T1000 (cell line): ENCODE measurements around the gene SPATA12.
A peak's percentile ranks its signal among the peaks of the same experiment; 100 is the strongest.
"Not testable (repeated sequence)": the region's sequence is repeated elsewhere in the genome, so short reads cannot be mapped to it uniquely, and the experiment has no call there.

Experiments used
- DNase-seq: peaks from one replicate; lab custom pipeline; 2025; ENCODE audit warnings: mixed read lengths; lab: John Stamatoyannopoulos, UW

The SPATA12 gene

DNA sequence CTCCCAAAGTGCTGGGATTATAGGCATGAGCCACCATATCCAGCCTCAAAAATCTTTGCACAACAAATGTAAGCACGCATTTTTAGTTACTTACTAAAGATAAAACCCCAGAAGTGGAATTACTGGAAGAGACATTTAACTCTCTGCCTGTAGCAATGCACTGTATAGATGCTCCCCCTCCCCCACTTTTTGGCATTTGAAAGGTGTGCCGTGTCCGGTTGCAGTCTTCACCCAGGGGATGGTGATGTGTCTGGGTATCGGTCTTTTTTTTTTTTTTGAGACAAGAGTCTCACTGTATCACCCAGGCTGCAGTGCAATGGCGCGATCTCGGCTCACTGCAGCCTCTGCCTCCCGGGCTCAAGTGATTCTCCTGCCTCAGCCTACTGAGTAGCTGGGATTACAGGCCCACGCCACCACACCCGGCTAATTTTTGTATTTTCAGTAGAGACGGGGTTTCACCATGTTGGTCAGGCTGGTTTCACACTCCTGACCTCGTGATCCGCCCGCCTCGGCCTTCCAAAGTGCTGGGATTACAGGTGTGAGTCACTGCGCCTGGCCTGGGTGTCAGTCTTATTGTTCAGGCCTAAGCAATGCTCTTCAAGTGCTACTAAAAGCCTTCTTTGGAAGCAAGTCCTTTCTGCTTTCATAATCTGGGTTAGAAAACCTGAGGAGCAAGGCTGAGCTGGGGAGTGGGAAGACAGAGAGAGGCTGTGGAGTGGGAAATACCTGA is 23.0 kb downstream of the SPATA12 start:
- DNase-seq = not testable (repeated sequence)

DNA sequence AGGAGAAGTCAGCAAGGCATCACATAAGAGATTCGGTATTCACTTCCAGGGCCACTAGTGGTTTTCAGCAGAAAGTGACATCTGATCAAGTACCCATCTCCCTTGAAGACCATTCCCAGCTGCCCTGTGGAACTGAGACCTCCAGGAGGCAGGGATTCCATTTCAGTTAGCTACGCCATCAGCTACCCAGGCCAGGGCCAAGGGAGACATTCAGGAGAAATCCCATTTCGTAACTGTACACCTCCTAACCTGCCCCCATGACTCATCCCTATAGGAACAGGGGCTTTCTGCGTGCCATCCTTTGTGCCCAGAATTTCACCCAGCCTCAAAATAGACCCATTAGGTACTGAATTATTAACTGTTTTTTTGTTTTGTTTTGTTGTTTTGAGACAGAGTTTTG is 24.7 kb downstream of the SPATA12 start:
- DNase-seq = no peak

DNA sequence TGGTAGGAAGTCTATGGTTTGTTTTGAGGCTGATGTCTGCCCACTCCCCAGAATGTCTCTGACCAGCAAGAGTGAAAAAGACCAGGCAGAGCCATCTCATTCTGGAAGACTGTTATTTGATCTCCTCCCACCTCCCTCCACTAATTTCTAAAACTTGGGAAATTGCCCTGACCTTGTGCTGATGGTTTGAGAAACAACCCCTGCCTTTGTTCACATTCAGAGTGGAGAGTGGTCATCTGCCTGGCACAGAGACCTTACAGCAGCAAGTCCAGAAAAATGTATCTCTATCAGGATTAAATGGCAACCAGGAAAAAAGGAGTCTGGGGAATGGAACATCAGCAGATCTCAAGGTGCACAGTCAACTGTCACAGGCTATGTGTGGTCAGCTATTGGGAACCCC is 25.7 kb downstream of the SPATA12 start:
- no peak for DNase-seq

- no peak for DNase-seq
These were observed 27.1 kb downstream of the SPATA12 start for GRCh38 chr3:57087361-57088092.

DNA sequence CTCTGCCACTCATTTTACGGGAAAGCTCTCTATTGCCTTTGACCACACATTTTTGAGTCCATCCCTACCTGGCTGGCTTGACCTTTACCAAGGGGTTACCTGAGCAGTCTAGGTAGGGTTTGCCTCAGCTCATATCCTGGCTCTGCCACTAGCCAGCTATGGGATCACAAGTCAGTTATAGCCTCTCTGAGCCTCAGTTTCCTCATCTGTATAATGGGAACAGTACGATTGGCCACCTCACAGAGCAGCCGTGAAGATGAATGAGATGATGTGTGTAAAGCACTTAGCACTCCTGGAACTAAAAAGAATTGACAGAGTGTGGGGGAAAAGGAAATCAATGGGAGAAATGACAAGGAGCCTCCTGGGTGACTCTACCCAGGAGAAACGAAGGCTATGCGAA is 28.0 kb downstream of the SPATA12 start:
- no peak for DNase-seq

DNA sequence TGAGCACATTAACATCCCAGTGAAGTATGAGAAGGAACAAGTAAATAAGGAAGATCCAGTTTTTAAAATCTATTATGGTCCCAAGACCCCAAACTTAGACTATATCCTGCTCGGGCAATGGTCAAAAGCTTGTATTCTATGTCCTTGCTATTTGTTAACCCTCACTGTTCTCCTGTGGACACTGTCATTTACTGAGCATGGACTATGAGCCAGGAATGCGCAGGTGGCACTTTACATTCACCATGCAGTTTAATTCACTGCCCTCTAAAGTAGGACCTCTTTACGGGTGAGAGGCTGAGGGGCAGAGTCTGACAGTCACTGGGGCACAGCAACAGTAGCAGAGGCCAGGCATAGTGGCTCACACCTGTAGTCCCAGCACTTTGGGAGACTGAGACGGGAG is 28.6 kb downstream of the SPATA12 start:
- no peak for DNase-seq

DNA sequence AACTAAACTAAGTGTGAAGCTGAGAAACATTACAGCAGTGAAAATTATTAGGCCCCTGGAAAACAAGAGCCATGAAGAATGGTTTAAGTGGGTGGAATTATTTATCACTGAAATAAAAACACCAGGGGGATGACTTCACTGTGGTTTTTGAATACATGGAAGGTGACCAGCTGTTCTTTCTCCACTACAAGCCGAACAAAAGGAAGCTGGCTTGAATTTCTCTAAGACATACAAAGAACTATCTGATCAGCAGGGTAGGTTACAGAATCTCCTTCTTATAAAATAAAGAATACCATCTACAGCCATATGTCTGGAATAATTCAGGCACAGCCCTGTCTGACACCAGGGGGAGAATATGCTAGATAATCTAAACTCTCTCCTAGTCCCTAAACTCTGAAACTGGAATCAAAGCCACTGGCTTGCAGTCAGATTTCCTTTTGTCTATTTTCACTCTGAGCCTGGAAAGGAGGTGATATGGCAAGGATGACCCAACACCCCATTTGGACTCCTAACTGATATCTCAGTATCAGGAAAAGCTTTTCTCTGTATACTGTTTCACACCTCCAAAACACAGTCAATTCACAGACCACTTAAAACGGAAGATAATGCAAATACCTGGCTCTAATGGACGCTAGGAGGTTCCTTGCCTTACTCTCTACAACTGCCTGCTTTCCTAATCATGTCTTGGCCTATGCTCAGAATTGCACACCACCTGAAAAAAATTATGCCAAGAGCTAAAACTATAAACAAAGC is 31.2 kb downstream of the SPATA12 start:
- no peak for DNase-seq

DNA sequence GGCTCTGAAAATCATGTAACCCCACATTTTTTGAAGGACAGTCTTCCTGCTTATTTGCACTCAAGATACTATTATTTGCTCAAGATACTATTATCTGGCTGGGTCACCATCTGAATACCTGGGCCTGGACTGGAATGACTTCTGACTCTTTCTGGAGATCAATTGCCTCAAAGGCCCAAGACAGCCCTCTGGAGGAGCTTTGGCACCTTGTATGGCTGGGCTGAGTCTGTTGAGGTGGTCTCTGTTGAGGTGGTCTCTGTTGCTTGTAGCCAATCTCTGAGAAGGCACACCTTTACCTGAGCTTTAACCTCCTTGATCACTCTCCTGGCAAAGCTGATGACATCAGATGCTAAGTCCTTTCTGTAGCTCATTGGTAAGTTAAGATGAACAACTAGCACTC is 33.0 kb downstream of the SPATA12 start:
- no peak for DNase-seq

GRCh38 chr3:57093971-57094535 is 33.6 kb downstream of the SPATA12 start:
- DNase-seq = no peak

- no peak for DNase-seq
These were observed 34.1 kb downstream of the SPATA12 start for GRCh38 chr3:57094575-57094974.

GRCh38 chr3:57095363-57095762 is 34.9 kb downstream of the SPATA12 start:
- DNase-seq = no peak

DNA sequence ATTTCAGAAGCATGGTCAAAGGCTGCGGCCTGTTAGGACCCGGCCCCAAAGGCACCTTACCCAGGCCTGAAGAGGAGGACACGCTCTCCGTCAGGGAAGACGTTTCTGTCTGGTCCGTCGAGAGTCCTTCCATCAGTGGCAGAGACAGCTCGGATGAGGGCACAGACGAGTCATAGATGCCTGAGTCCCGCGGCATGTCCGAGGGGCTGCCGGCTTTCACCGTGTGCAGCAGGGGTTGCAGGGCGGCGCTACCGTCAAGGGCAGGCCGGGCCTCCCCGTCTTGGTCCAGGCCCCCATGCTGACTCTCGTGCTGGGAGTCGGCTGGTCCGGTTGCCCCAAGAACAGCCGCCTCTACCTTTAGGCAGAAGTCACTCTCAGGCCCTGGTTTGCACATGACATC is 37.1 kb downstream of the SPATA12 start:
- no peak for DNase-seq

DNA sequence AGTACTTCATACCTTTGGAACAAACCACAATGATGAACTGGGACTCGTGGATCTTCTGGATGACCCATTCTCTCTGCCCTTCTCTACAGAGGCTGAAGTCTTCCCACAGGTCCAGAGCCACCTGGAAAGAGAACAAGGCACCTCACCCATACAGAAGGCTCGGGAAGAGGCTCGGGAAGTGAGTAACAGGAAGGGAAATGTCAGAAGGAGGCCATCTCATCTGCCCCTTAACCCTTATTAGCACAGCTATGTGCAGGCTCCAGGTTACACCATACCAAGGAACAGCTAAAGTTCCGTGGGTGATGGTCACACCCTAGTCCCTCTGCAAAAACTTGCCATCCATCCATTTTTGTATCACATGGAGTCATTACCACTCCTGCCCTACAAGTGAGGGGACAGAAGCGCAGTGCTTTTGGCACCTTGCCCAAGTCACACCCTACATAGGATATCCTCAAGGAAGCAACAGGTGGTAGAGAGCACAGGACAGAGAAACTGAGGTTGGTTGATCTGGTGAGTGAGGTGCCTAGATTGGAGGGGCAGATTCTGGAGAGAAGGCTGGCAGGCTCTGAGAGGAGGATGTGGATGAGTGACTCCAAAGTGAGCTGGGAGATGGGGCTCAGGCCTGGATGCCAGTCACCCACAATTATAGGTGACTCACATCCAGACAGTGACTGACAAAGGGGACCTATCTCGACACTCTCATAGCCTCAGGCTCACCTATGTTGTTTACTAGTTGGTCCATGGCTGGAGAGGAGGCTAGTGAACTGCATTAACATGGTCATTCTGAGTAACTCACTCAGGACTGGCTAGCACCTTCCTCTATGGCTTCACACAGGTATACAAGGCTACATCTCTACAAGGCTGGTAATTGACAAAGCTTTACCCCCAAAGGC is 38.2 kb downstream of the SPATA12 start:
- DNase-seq = no peak

GRCh38 chr3:57100046-57100695 is 39.7 kb downstream of the SPATA12 start:
- DNase-seq = peak; percentile 61

GRCh38 chr3:57105585-57105984 is 45.1 kb downstream of the SPATA12 start:
- DNase-seq = no peak

DNA sequence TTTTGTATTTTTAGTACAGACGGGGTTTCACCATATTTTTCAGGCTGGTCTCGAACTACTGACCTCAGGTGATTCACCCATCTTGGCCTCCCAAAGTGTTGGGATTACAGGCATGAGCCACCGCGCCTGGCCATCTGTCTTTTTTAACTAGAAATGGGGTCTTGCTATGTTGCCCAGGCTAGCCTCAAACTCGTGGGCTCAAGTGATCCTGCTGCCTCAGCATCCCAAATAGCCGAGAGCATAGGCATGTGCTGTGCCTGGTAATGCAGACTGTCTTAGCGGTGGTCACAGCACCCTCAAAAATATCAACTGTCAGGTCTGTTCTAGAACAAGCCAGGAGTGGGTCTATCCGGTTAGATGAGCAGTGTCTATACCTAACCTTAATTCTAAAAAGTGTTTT is 48.2 kb downstream of the SPATA12 start:
- no peak for DNase-seq

- DNase-seq = no peak
These were observed 49.2 kb downstream of the SPATA12 start for GRCh38 chr3:57109437-57110199.

- no peak for DNase-seq
These were observed 49.8 kb downstream of the SPATA12 start for GRCh38 chr3:57110214-57110613.

DNA sequence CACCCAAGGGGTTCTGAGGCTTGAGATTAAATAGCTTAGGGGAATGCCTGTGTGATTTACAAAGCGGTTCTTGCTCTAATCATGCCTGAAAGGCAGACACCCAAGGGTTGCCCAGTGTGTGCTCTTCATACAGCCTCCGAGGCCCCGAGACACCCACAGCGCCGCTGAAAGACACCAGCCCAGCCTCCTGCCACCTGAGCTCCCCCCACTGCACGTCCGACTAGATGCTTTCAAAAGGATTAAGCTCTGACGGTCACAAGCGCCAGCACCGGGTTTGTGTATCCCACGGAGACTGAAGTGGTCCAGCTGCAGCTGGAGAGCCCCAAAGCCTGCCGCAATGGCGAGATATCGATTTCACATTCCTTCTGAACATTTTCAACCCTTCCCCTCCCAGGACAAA is 50.3 kb downstream of the SPATA12 start:
- no peak for DNase-seq

DNA sequence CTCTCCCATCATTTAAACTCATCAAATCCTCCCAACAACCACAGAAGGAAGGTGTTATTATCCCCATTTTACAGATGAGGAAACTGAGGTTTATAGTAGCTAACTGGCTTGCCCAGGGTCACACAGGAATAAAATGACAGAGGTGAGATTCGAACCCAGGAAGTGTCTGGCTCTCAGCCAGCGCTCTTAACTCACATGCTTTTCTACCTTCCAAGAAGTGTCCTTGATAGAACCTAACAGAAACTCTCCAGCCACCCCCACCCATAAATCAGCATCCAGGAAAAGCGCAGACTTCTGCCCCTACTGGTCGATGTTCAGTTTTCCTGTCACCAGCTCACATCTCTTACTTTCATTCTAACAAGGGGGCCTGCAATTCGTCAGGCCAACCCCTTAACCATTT is 51.7 kb downstream of the SPATA12 start:
- DNase-seq = no peak
